ENCODE results near the gene ZKSCAN1. TPM values are rescaled to one million over a fixed set of nuclear protein-coding genes. Genes with fewer than 3 reads are reported as not detected.
"Not testable (repeated sequence)": the region's sequence is repeated elsewhere in the genome, so short reads cannot be mapped to it uniquely, and the experiment has no call there.

Gene ZKSCAN1
- total RNA-seq (2014; rRNA removed; shearing (Covaris generic)), result 11.5 and 19.4 TPM in 2 replicates

DNA sequence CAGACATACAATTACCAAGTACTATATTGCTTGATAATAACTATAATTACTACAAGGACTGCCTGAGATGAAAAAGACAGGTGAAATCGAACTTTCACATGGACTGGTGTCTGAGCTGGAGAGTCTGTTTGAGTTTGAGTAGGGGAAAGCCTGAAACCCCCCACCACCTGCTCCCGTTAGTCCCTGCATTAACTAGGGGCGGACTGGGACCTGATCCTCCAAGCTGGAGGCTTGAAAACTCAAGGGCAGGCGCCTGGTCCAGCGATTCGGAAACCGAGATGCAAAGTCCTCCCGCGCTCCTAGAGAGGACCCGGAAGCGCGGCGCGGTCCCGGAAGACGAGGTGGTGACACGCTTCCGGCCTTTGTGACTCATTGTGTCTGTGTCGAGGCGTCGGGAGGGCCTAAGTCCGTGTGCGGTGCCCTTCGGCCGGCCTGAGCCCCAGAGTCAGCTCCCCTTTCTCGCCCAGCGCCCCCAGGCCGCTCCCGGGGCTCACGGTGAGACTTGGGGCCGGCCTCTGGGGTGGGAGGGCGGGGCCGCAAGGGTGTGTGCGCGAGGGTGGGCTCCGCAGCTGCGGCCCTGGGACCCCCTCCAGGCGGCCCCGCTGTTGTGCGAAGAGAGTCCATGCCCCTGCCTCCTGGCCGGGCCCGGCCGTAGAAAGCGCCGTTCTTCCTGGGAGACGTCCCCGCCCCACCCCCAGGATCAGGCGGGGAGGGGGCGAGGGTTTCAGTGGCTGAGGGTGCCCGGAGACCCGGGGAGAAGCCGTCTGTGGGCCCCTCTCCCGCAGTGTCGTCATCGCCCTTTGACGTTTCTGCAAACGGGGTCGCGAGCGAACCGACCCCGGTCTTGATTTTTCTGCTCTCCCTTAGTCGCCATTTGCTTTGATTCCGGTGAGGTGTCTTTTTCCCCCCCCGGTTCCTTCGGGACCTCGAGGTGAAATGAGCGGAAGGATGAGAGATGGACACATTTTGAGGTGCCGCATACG, at the start of gene ZKSCAN1:
Gene ZKSCAN1 (plus strand): TSS at position 365 of the 983 bp plus-strand sequence. CDS start 7,911 bp downstream, outside the sequence.
- Histone ChIP-seq H3K9me3 (replicated peaks) (no peaks in the 10 kb centered on the region), H3K36me3 (peaks cover 30% of the 10 kb centered on the region), H3K4me1 (replicated peaks) (peaks cover 20% of the 10 kb centered on the region)

GRCh38 chr7:99969298-99969697, 46.1 kb upstream of the ZKSCAN1 start:
- Histone ChIP-seq H3K27me3 (replicated peaks) (peaks cover 9% of the 10 kb centered on the region), H3K9me3 (replicated peaks) (no peaks in the 10 kb centered on the region), H3K36me3 (no peaks in the 10 kb centered on the region), H3K27ac (no peak overlapping the region), H3K4me3 (no peak overlapping the region), H3K4me1 (replicated peaks) (no peaks in the 10 kb centered on the region)
- no peak for DNase-seq (ENCODE audit: low read depth in 1 of 2, low spot score in 2 of 2)

More for the DNA sequence above, at the start of gene ZKSCAN1:
- peak; percentile 76 to 90 for DNase-seq (ENCODE audit: low read depth in 1 of 2, low spot score in 2 of 2)
- Histone ChIP-seq H3K27me3 (replicated peaks) (no peaks in the 10 kb centered on the region), H3K27ac (peak within 1 kb of the TSS; percentile 91), H3K4me3 (peak within 1 kb of the TSS; percentile 78)

DNA sequence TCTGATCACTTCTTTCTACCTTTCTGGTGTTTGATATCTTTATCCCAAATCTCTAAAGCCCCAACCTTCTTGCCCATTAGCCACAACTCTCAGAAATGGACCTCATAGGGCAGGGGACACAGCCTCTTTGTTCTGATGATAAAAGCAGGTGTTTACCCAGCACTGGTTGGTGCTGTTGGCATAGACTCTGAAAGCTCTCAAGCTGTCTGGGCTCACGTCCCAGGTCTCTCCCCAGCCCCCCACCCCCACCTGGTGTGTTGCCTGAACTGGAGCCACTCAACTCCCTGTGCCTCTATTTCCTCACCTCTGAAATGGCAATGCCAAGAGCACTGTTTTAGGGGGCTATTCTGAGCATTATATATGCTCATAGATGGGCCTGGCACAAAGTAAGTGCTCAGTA, 45.6 kb upstream of the ZKSCAN1 start:
- DNase-seq (ENCODE audit: low read depth in 1 of 2, low spot score in 2 of 2); H3K27ac ChIP-seq; H3K27me3 ChIP-seq (replicated peaks): not testable (repeated sequence)

DNA sequence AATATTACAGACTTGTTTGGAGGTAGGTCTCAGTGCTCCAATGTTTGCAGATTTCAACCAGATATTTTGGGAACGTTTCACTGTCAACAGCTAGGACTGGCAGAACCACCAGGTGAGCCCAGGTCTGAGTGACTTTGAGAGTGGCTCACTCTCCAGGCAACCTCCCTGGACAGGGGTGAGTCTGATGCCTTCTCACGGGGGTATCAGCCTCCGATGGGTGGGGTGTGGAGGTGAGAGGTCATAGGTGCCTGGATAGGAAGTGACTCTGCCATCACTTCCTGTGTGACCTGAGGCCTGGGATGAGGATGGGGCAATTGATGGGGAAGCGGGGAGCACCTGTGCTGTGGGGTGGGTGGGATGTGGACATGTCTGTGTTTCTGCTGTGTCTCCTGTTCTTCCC, 44.2 kb upstream of the ZKSCAN1 start:
- H3K27ac ChIP-seq, result no peak overlapping the region
- no peaks in the 10 kb centered on the region for H3K4me1 ChIP-seq (replicated peaks)
- H3K36me3 ChIP-seq, result no peaks in the 10 kb centered on the region
- no peak for DNase-seq (ENCODE audit: low read depth in 1 of 2, low spot score in 2 of 2)
- H3K4me3 ChIP-seq, result no peak overlapping the region
- peaks cover 2% of the 10 kb centered on the region for H3K27me3 ChIP-seq (replicated peaks)
- no peaks in the 10 kb centered on the region for H3K9me3 ChIP-seq (replicated peaks)

More for the DNA sequence above, 45.6 kb upstream of the ZKSCAN1 start:
- not testable (repeated sequence) for H3K36me3 ChIP-seq; H3K4me3 ChIP-seq; H3K4me1 ChIP-seq (replicated peaks); H3K9me3 ChIP-seq (replicated peaks)

DNA sequence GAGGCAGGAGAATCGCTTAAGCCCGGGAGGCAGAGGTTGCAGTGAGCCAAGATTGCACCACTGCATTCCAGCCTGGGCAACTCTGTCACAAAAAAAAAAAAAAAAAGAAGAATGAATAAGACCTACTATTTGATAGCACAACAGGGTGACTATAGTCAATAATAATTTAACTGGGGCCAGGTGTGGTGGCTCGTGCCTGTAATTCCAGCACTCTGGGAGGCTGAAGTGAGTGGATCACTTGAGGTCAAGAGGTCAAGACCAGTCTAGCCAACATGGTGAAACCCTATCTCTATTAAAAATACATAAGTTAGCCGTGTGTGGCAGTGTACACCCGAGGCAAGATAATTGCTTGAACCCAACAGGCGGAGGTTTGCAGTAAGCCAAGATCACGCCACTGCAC, 41.6 kb upstream of the ZKSCAN1 start:
- H3K9me3 ChIP-seq (replicated peaks); H3K36me3 ChIP-seq; DNase-seq (ENCODE audit: low read depth in 1 of 2, low spot score in 2 of 2); H3K27me3 ChIP-seq (replicated peaks); H3K27ac ChIP-seq; H3K4me1 ChIP-seq (replicated peaks); H3K4me3 ChIP-seq: not testable (repeated sequence)

DNA sequence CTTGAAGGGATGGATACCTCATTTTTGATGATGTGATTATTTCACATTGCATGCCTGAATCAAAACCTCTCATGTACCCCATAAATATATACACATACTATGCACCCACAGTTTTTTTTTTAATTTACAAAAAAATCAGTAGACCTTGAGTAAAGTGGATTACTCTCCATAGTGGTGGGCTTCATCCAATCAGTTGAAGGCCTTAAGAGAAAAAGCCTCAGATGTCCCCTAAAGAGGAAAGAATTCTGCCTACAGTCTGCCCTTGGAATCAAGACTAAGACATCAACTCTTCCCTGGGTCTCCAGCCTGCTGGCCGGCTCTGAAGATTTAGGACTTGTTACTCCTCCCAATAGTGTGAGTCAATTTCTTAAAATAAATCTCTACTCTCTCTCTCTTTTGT, 40.7 kb upstream of the ZKSCAN1 start:
- Histone ChIP-seq H3K4me3 (no peak overlapping the region), H3K36me3 (no peaks in the 10 kb centered on the region), H3K27me3 (replicated peaks) (no peaks in the 10 kb centered on the region; the same call in 1 of the 2 replicates), H3K9me3 (replicated peaks) (no peaks in the 10 kb centered on the region), H3K27ac (no peak overlapping the region), H3K4me1 (replicated peaks) (no peaks in the 10 kb centered on the region)
- DNase-seq (ENCODE audit: low read depth in 1 of 2, low spot score in 2 of 2), result no peak

DNA sequence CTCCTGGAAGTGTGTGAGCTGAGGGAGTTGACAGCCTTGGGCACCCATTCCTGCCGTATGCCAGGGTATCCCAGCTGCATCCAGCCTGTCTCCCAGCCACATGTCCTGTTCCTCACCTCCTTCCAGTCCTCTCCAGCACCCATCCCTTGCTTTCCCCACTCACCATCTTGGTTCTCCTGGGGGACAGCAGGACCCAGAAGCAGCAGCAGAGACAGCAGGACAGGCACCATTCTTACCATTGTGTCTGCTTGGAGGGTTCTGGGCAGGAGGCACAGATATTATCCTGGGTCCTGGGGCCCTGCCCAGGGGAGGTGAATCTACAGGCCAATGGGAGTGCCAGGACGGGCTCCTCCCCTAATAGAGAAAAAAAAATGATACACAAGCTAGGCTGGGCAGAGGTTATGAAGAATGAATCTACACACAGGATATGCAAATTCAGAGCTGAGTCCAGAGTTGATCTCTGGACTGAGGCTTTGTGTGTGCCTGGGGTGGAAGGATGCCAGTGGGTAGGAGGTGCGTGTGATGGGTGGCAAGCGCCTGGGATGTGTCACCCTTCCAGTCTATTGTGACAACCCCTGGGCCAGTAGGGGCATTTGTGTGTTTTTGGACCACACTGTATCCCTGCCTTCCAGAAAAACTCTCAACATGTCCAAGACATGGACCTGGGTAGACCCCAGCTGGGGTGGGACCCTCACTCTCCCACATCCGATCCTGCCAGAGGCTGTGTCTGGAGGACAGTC, 39.4 kb upstream of the ZKSCAN1 start, which contains the start of gene AZGP1:
Gene AZGP1 (minus strand): TSS at position 250 of the 740 bp plus-strand sequence. CDS start 11 bp downstream, at position 239.
- Histone ChIP-seq H3K27me3 (replicated peaks) (no peaks in the 10 kb centered on the region; the same call in 1 of the 2 replicates), H3K4me3 (no peak within 1 kb of the TSS), H3K36me3 (no peaks in the 10 kb centered on the region), H3K27ac (no peak within 1 kb of the TSS), H3K9me3 (replicated peaks) (no peaks in the 10 kb centered on the region), H3K4me1 (replicated peaks) (no peaks in the 10 kb centered on the region)
- no peak for DNase-seq (ENCODE audit: low read depth in 1 of 2, low spot score in 2 of 2)

DNA sequence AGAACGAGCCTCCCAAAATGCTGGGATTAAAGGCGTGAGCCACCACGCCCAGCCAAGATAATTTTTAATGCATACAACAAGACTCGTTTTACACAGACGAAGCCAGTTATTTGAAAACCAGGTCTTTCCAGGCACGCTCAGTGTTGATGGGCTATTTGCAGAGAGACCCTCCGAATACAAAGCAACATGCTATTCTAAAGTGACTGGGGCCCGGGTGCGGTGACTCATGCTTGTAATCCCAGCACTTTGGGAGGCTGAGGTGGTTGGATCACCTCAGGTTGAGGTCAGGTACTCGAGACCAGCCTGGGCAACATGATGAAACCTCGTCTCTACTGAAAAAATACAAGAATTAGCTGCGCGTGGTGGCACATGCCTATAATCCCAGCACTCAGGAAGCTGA, 38.8 kb upstream of the ZKSCAN1 start:
- H3K27ac ChIP-seq, result no peak overlapping the region
- no peaks in the 10 kb centered on the region for H3K9me3 ChIP-seq (replicated peaks)
- H3K27me3 ChIP-seq (replicated peaks), result no peaks in the 10 kb centered on the region; the same call in 1 of the 2 replicates
- no peaks in the 10 kb centered on the region for H3K36me3 ChIP-seq
- DNase-seq (ENCODE audit: low read depth in 1 of 2, low spot score in 2 of 2), result no peak
- H3K4me3 ChIP-seq, result no peak overlapping the region
- H3K4me1 ChIP-seq (replicated peaks), result no peaks in the 10 kb centered on the region

GRCh38 chr7:99979814-99980225, 35.6 kb upstream of the ZKSCAN1 start:
- not testable (repeated sequence) for H3K9me3 ChIP-seq (replicated peaks); H3K4me3 ChIP-seq; H3K27me3 ChIP-seq (replicated peaks); H3K4me1 ChIP-seq (replicated peaks); H3K36me3 ChIP-seq; H3K27ac ChIP-seq
- DNase-seq (ENCODE audit: low read depth in 1 of 2, low spot score in 2 of 2), result peak in 1 of 2 experiments; percentile 31

- not testable (repeated sequence) for DNase-seq (ENCODE audit: low read depth in 1 of 2, low spot score in 2 of 2); H3K36me3 ChIP-seq; H3K4me3 ChIP-seq; H3K4me1 ChIP-seq (replicated peaks); H3K27ac ChIP-seq; H3K9me3 ChIP-seq (replicated peaks)
- H3K27me3 ChIP-seq (replicated peaks), result peaks cover 12% of the 10 kb centered on the region
Observed at GRCh38 chr7:99980448-99980872, 34.9 kb upstream of the ZKSCAN1 start.

DNA sequence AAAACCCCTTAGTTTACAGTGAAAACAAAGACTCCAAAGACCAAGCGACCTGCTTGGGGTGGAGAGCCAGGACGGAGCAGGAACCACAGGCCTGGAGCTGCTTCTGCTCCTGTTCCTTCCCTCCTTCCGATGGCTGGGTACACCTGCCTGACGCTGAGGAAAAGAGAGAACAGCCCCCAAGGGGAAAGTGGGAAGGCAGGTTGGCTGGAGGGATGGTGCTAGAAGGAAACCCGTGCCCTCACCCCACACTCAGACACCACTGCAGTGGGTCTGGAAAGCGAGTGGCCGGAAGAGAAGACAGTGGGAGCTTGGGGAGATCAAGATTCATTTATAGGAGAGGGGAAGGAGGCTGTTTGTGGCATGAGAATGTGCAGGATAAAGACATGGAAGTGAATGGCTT, 34.3 kb upstream of the ZKSCAN1 start:
- not testable (repeated sequence) for H3K9me3 ChIP-seq (replicated peaks); H3K27ac ChIP-seq; H3K36me3 ChIP-seq; DNase-seq (ENCODE audit: low read depth in 1 of 2, low spot score in 2 of 2); H3K4me3 ChIP-seq; H3K4me1 ChIP-seq (replicated peaks)
- H3K27me3 ChIP-seq (replicated peaks), result peaks cover 14% of the 10 kb centered on the region

- Histone ChIP-seq H3K36me3 (no peaks in the 10 kb centered on the region), H3K27me3 (replicated peaks) (peaks cover 18% of the 10 kb centered on the region), H3K27ac (no peak overlapping the region), H3K4me3 (no peak overlapping the region), H3K4me1 (replicated peaks) (no peaks in the 10 kb centered on the region), H3K9me3 (replicated peaks) (no peaks in the 10 kb centered on the region)
- DNase-seq (ENCODE audit: low read depth in 1 of 2, low spot score in 2 of 2), result no peak
Observed at GRCh38 chr7:99984593-99984992, 30.8 kb upstream of the ZKSCAN1 start.

DNA sequence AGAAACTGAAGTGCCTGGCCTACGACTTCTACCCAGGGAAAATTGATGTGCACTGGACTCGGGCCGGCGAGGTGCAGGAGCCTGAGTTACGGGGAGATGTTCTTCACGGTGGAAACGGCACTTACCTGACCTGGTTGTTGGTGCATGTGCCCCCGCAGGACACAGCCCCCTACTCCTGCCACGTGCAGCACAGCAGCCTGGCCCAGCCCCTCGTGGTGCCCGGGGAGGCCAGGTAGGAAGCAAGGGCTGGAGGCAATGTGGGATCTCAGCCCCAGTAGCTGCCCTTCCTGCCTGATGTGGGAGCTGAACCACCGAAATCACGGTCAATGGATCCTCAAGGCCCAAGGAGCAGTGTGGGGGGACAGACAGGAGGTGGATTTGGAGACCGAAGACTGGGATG, 28.1 kb upstream of the ZKSCAN1 start:
- H3K27ac ChIP-seq; H3K9me3 ChIP-seq (replicated peaks); DNase-seq (ENCODE audit: low read depth in 1 of 2, low spot score in 2 of 2); H3K4me3 ChIP-seq; H3K4me1 ChIP-seq (replicated peaks); H3K36me3 ChIP-seq: not testable (repeated sequence)
- peaks cover 15% of the 10 kb centered on the region for H3K27me3 ChIP-seq (replicated peaks)

DNA sequence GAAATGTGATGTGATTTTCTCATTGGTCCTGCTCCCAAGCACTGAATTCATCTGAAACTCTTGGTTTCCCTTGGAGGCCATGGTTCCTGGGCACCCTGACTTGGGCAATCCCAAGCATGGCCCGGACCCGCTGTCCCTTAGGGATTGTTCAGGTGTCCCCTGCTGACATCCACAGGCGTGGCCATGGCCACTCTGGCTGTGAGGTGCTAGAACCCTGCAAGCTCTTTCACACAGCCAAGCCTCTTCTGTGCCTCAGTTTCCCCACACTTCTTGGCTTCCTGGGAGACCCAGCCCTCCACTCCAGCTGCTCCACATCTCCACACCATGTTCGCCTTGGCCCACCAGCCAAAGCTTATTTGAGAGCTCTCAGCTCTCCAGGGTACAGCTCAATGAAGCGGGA, 27.6 kb upstream of the ZKSCAN1 start:
- DNase-seq (ENCODE audit: low read depth in 1 of 2, low spot score in 2 of 2), result no peak
- no peak overlapping the region for H3K27ac ChIP-seq
- peaks cover 15% of the 10 kb centered on the region for H3K27me3 ChIP-seq (replicated peaks)
- H3K36me3 ChIP-seq, result no peaks in the 10 kb centered on the region
- H3K9me3 ChIP-seq (replicated peaks), result no peaks in the 10 kb centered on the region
- no peak overlapping the region for H3K4me3 ChIP-seq
- H3K4me1 ChIP-seq (replicated peaks), result no peaks in the 10 kb centered on the region; the same call in 1 of the 2 replicates
